ENCODE results near the gene ALAD.

Gene ALAD

DNA sequence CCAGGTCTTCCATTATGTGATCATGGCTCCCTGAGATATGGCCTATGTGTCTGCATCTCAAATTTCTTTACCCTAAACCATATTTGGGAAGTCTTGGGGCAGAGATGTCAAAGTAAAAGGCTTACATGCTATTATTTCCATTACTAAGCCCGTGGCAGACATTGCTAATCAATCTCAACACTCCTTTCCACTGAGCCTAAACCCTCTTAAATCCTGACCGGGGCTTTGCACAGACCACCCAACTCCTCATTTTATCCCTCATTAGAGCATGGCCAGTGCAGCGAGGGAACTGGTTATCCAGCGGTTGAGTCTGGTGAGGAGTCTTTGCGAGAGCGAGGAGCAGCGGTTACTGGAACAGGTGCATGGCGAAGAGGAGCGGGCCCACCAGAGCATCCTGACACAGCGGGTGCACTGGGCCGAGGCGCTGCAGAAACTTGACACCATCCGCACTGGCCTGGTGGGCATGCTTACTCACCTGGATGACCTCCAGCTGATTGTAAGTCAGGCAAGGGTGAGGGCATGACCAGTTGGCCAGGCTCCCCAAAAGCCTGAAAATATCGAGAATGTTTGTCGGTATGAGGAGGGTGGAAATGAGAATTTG, 40.7 kb downstream of the ALAD start:
- no peak for DNase-seq (ENCODE audit: extremely low spot score)
- POLR2A ChIA-PET = no interaction called here
- CTCF ChIA-PET = interaction anchor here (3.6 kb wide), 1 partner anchor 11 kb away, joined by 15 read pairs; the partner anchor contains the start of gene BSPRY
- TF ChIP-seq CTCF (IDR thresholded peaks at IDR 0.05; ENCODE audit: control extremely low read depth, extremely low read depth, low read depth, missing control alignments) = no peak

DNA sequence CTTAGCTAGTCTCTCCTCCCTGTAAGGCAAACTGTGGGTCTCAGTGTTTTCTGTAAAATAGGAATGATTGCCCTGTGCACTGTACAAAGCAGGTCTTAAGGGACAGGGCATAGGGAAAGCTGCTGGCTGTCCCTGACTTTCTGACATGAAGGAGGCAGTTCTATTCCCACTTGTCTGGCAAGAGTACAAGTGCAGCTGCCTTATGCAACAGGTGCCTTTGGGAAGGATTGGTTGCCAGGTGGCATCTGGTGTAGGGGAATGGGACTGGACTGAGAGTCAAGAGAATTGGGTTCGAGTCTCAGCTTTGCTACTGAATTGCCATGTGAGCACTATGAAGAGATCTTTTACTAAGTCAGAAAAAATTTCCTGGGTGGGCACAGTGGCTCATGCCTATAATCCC, 41.7 kb downstream of the ALAD start:
- no peak for TF ChIP-seq CTCF (IDR thresholded peaks at IDR 0.05; ENCODE audit: control extremely low read depth, extremely low read depth, low read depth, missing control alignments)
- POLR2A ChIA-PET = no interaction called here
- DNase-seq (ENCODE audit: extremely low spot score) = no peak
- CTCF ChIA-PET = interaction anchor here (1.0 to 3.6 kb wide), 4 partner anchors 10 to 299 kb away, joined by 3 to 15 read pairs (median 5); partner anchors contain the start of genes ALAD and BSPRY

DNA sequence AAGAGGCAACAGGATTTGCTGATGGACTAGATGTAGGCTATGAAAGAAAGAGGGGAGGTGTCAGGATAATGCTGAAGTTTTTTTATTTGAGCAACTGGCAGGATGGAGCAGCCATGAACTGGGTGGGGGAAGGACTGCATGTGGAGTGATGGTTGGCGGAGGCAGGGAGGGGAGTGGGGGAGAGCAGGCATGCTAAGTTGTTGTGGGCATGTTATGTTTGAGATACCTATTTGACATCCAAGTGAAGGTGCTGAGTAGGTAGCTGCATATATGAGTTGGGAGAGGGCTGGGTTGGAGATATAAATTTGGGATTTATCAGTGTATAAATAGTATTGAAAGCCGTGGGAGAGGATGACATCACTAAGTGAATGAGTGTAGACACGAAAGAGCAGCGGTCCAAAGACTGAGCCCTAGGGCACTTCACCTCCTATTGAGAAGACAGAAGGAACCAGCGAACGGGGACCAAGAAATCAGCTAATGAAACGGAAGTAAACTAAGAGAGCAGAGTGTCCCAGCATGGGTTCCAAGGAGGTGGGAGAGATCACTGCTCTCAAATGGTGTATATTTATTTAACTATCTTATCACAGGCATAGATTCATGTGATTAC, 44.3 kb downstream of the ALAD start:
- ChIA-PET POLR2A (interaction anchor here (0.8 kb wide), 1 partner anchor 53 kb away, joined by 4 read pairs; the partner anchor contains the start of genes C9orf43 and POLE3), CTCF (interaction anchor here (1.0 kb wide), 1 partner anchor 43 kb away, joined by 4 read pairs; no protein-coding TSS in a partner anchor)
- no peak for DNase-seq (ENCODE audit: extremely low spot score)
- TF ChIP-seq CTCF (IDR thresholded peaks at IDR 0.05; ENCODE audit: control extremely low read depth, extremely low read depth, low read depth, missing control alignments) = no peak

GRCh38 chr9:113355040-113355596, 46.0 kb downstream of the ALAD start:
- POLR2A ChIA-PET = no interaction called here
- CTCF ChIA-PET = interaction anchor here (1.4 to 1.5 kb wide), 2 partner anchors 10 to 32 kb away, joined by 3 read pairs; no protein-coding TSS in a partner anchor

DNA sequence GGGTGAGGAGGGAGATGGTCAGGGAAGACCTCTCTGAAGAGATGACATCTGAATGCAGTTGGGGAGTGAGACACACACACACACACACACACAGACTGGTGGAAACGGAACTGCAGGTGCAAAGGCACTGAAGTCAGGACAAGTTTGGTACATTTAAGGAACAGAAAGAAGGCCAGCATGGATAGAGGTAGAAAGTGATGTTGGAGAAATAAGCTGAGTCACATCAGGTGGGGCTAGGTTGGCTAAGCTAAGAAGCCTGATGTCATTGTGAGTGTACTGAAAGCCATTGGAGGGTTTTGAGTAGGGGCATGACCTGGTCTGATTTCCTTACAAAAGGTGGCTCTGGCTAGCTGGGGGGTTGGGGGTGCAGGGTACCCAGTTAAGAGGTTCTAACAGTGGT, 48.7 kb downstream of the ALAD start:
- POLR2A ChIA-PET = no interaction called here
- CTCF ChIA-PET = interaction anchor here (1.5 to 4.4 kb wide), 4 partner anchors 11 to 20 kb away, joined by 4 to 22 read pairs (median 6); partner anchors contain the start of gene WDR31
- TF ChIP-seq CTCF (IDR thresholded peaks at IDR 0.05; ENCODE audit: control extremely low read depth, extremely low read depth, low read depth, missing control alignments) = no peak
- DNase-seq (ENCODE audit: extremely low spot score) = no peak

More at GRCh38 chr9:113355040-113355596, 46.0 kb downstream of the ALAD start:
- TF ChIP-seq CTCF (IDR thresholded peaks at IDR 0.05; ENCODE audit: control extremely low read depth, extremely low read depth, low read depth, missing control alignments) = peak; percentile 33
- no peak for DNase-seq (ENCODE audit: extremely low spot score)

- TF ChIP-seq CTCF (IDR thresholded peaks at IDR 0.05; ENCODE audit: control extremely low read depth, extremely low read depth, low read depth, missing control alignments) = no peak
- ChIA-PET CTCF (interaction anchor here (1.5 to 4.9 kb wide), 5 partner anchors 11 to 78 kb away, joined by 4 to 22 read pairs (median 7); partner anchors contain the start of genes CDC26, PRPF4 and WDR31), POLR2A (no interaction called here)
- DNase-seq (ENCODE audit: extremely low spot score) = no peak
Observed at GRCh38 chr9:113352006-113352405, 49.1 kb downstream of the ALAD start.
